SU-DHL-6 (cell line): Measurements from ENCODE around the gene HLA-DPB1.

ENCODE experiments used
- CTCF ChIP-seq: fragments of 200-600 bp; sonication (generic); IDR thresholded peaks from one replicate; pipeline ENCODE4 v1.5.1; 2017; ENCODE audit warnings: antibody characterized with exemption, mild to moderate bottlenecking, low read length, moderate library complexity; ENCODE audit not compliant: insufficient read depth, poor library complexity, severe bottlenecking
- EZH2phosphoT487 ChIP-seq: fragments of 200-600 bp; sonication (generic), shearing (Covaris generic); conservative IDR thresholded peaks from 2 replicates; pipeline ENCODE4 v1.6.1; 2018; ENCODE audit warnings: mild to moderate bottlenecking, antibody characterized with exemption, low read length, moderate library complexity, mixed read lengths

- TF ChIP-seq CTCF (no peak), EZH2phosphoT487 (no peak)
Measured at GRCh38 chr6:33066917-33067521, 8.8 kb upstream of the HLA-DPB1 start.
